Left renal pelvis (tissue), 4 donors: ENCODE measurements around the gene CPNE7. TPM values are rescaled to one million over a fixed set of nuclear protein-coding genes. Genes with fewer than 3 reads are reported as not detected.
"Not testable (repeated sequence)": the region's sequence is repeated elsewhere in the genome, so short reads cannot be mapped to it uniquely, and the experiment has no call there.

Experiments
- DNase-seq, 4 donors: peaks; one replicate each; pipeline ENCODE4 v3.0.0-alpha.2; 2013; ENCODE audit warnings: low read depth in 4 of 4, low spot score in 3 of 4
- polyA plus RNA-seq, 4 donors: library from polyadenylated mRNA; unstranded; fragments of 120-200 nt; gene quantifications; one replicate each; pipeline ENCODE4 v1.2.1, GENCODE V29; 2013; ENCODE audit not compliant: insufficient read length in 4 of 4

CPNE7 gene
- polyA plus RNA-seq, 4 donors: 2.9 to 11.5 (median 3.9) TPM

DNA sequence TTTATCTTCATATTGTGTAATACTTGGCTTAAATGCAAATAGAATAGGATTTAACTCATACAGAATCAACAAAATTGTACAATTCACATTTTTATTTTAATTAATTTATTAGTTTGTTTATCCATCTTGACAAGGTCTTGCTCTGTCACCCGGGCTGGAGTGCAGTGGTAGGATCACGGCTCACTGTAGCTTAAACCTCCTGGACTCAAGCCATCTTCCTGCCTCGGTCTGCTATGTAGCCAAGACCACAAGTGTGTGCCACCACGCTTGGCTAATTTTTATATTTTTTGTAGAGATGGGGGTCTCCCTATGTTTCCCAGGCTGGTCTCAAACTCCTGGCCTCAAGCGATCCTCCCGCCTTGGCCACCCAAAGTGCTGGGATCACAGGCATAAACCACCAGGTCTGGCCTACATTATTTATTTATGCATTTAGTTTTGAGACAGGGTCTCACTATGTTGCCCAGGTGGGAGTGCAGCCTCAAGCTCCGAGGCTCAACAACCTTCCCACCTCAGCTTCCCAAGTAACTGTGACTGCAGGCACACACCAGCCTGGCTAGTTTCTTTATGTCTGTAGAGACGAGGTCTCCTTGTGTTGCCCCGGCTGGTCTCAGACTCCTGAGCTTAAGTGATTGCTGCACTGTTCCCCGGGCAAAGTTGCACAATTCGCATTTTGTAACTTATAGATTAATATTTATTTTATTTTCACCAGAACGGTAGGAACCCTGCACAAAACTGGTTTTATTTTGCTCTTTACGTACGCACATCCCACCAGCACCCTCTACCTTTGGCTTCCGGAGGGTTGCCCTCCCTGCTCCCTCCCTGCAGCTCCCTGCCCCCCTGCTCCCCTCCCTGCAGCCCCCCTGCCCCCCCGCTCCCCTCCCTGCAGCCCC, 42.8 kb downstream of the CPNE7 start:
- no peak for DNase-seq

DNA sequence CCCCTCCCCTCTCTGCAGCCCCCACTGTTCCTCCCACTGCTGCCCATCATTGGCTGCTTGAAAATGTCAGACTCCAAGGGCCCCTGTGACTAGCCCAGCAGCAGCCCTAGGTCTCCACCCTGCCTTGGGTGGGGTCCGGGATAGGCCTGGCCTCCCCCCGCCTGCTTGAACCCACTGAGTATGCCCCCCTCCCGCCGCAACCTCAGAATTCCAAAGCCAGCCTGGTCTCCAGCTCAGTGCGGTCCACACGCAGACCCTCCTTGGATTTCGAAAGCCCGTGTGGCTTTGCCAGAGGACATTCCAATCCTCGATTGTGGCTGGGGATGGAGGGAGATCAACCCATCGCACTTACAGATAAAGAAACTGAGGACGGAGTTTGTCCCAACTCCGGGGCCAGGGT, 44.3 kb downstream of the CPNE7 start:
- DNase-seq: no peak

DNA sequence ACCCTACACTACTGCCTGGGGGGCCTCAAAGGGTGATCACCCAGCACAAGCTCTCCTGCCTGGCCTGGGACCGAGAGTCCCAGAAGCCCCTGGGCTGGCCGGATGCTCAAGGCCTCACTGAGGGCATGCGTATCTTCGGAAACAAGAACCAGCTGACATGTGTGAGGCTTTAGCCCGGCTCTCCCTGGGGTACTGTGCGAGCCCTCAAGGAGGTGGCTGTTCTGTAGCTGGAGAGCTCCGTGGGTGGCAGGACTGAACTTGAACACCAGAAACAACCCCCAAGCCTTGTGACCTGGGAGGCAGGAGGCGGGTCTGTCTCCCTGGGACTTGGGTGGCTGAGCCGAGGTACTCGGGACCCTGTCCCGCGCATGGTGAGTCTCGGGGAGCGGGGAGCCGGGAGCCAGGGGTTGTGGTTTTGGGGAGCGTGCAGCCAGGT, 44.9 kb downstream of the CPNE7 start:
- DNase-seq: no peak

DNA sequence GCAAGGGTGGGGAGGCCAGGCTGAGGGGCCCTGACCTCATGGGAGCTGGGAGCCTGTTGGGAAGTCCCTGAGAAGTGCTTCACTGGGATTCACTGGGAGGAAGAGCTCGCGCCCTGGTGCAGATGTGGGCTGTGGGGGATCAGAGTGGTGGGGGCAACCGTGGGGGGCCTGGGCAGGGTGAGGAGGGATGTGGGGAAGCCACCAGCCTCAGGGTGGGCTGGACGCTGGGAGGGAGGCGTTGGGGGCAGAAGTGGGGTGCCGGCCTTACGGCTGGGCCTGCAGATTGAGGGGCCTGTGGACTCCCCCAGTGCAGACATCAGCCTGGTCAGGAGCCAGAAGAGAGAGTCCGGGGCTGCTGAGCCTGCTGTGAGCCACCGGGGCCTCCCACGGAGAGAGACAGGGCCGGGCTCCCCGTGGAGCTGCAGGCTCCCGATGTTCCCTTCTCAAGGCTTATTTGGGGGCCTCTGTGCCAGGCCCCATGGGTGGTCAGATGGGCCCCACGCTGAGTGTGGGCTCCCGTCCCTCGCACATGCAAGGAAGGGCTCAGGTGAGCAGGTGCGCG, 45.7 kb downstream of the CPNE7 start:
- no peak for DNase-seq

DNA sequence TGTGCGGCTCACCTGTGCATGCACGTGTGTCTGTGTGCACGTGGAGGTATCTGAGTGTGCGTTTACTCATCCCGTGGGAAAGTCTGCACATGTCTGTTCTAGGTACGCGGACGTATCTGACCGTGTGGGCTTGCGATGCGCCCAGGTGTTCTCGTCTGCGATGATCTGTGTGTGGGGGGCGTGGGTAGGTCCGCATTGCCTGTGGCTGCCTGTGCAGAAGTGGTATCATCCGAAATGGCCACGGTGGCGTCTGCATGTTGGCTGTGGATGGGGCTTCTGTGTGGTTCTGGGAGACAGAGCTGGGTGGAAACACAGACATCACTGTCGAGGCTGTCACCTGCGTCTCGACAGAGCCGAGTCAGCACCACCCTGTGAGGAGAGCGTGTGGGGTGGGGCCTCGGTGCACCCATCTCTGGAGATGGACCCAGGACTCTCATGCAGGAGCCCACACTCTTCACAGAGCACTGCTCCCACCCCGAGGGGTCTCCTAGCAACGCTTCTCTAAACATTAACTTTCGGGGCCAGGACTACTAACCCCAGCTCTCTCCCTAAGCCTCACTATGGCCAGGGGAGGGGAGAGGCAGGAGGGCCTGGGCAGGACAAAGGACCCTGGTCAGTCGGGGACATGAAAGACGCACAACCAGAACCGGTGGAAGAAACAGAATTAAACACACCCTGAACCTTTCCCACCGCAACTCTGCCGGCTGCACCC, 46.3 kb downstream of the CPNE7 start:
- no peak for DNase-seq

DNA sequence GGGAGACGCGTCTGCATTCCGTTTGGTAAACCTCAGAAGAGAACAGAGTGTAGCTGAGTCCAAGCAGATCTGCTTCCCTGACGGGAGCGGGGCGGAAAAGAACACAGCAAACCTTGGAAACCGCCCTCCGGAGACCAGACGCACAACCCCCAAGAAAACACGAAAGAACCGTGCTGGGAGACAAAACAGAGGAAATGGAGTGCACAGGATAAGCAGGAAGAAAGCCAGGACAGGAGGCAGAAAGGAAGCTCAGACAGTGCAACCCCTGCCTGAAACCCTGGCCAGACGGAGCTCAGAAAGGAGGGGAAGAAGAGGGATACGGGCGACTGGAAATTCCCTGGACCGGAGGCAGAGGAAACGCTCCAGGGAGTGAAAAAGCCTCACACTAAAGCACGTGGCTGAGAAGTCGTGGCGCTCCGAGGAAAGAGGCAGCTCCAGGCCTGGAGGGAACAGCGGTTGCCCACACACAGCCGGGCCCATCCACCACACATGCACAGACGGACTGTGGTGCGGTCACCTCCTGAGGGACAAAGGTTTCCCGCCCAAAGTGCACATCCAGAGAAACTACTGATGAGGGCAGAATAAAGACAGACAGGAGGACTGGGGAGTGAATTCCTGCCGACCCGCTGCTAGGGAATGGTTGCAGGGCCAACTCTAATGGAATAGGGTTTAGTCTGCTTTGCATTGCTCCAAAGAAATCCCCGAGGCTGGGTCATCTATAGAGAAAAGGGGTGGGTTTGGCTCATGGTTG, 48.1 kb downstream of the CPNE7 start:
- DNase-seq: no peak

DNA sequence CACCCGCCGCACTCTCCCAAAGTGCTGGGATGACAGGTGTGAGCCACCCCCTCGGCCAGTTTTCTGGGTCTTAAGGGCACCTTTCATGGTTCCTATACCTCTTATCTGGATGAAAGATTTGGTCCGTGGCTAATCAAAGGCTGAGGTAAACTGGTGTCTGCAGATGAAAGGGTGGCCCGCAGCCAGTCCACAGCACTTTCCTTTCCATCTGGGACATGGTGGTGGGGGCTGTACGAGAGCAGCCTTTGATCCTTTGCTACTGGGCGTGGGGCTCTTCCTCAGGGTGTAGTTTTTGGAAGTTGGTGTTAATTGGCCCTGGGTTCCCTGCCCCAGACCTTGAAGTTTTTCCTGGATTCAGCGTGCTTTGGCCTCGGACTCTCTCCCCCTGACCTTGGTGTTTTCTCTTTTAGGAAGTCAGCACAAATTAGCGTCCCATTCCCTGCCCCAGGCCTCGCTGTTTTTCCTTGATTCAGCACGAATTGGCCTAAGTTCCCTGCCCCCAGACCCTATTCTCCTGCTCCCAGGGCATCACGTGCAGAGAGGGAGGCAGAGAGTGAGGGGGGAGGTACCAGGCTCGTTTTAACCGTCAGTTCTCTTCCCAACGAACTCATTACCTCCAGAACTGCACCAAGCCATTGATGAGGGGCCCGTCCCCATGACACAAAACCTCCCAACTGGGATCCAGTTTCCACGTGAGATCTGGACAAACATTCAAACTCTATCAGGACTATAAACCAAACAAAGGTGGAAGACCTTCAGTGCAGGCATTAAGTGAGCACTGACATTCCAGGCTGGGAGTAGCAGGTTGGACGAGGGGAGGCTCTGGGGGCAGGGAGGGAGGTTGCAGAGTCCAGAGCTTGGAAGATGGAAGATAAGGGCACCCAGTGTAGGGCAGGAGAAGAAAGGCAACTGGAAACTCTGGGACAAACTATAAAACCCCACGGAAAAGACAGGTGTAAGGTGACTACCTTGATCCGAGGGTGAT, 49.5 kb downstream of the CPNE7 start:
- no peak for DNase-seq

DNA sequence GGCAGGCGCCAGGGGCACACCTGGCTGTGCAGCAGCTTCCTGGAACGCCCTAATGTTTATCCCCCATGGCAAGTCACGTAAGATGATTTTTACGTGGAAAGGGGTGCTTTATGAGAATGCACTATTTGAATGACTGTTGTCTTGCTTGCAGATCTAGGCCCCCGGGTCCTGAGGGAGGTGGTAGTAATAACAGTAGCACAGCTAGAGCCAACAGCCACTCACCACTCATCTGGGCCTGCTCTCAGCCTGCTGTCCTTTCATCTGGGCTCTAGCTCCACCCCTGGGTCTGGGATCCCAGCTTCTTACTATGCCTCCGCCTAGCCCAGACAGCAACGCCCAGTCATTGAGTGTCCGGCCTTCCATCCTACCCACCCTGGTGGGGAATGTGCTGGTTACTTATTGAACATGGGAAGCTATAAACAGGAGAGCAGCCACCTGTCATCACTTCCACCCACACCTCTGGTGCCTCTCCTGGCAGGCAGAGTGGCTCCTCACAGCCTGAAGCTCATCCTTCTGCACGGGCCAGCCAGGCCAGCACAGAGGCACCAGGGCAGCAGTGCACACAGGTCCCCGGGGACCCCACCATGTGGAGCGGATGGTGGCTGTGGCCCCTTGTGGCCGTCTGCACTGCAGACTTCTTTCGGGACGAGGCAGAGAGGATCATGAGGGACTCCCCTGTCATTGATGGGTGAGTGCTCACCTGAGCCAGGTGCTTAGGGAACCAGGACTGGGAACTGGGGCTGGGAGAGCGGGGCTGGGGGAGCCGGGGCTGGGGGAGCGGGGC, 54.5 kb downstream of the CPNE7 start:
- DNase-seq: no peak

DNA sequence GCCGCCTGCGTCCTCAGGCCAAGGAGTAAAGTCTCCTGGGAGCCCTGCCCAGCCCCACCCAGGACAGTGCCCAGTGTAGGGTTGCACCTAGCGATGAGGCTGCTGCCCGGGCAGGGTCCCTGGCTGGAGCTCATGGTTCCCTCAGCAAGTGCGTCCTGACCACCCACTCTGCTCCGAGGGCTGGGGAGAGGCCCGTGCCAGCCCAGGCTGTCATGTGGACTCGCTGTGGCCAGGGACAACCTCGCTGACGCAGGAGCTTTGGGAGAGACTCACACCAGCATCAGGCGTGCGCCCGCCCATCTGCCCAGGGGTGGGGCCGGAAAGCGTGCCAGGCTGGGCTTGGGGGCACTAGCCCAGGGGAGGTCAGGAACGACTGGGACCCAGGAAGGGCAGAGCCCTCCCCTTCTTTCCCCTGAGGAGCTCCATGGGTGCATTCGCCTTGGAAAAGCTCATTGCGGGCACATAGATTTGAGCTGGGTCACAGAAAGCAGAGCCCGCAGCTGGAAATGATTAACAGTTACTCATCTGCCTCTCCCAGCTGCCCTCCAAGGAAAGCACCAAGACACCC, 57.6 kb downstream of the CPNE7 start:
- DNase-seq: no peak

DNA sequence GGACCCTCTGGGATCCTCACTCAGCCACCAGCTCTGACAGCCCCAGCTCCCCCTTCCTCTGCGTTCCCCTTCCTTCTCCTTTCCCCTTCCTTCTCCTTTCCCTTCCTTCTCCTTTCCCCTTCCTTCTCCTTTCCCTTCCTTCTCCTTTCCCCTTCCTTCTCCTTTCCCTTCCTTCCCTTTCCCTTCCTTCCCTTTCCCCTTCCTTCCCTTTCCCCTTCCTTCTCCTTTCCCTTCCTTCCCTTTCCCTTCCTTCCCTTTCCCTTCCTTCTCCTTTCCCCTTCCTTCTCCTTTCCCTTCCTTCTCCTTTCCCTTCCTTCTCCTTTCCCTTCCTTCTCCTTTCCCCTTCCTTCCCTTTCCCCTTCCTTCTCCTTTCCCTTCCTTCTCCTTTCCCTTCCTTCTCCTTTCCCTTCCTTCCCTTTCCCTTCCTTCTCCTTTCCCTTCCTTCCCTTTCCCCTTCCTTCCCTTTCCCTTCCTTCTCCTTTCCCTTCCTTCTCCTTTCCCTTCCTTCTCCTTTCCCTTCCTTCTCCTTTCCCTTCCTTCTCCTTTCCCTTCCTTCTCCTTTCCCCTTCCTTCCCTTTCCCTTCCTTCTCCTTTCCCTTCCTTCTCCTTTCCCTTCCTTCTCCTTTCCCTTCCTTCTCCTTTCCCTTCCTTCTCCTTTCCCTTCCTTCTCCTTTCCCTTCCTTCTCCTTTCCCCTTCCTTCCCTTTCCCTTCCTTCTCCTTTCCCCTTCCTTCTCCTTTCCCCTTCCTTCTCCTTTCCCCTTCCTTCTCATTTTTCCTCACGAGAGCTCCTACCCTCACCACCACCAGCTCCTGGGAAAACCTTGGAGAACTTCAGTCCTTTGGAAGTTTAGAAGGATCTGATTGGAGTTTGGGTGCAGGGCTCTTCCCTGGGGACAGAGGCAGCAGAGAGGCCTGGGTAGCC, 59.2 kb downstream of the CPNE7 start:
- not testable (repeated sequence) for DNase-seq

DNA sequence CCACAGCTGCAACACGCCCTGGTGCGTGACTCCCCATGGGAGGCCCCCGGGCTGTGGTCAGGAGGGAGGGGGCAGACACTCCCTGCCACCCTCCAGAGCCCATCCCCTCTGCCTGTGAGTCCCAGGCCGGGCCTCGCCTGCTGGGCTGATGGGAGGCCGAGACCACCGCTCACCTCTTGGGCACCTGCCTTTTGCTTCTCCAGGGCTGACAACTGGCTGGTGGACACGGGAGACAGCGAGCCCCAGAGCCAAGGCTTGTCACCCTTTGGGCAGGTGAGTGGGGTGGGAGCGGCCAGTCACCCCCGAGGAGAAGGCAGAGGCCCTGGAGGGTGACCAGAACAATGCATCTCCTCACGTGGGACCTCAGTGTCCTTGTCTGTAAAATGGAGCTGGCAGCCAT, 61.1 kb downstream of the CPNE7 start:
- no peak for DNase-seq

DNA sequence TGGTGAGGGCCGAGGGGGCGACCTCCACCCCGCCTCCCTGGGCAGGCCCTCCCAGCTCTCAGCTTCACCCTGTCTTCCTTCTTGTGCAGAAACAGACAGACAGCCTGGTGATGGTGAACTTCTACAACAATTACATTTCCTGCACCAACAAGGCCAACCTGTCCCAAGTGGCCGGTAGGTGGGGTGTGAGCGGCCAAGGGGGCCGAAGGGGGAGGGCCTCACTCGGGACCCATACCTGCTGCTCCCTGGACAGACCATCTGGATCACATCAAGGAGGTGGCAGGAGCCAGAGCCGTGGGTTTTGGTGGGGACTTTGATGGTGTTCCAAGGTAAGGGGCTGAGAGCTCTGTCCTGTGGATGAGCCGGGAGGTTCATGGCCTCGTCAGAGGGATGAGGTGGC, 61.8 kb downstream of the CPNE7 start:
- DNase-seq: no peak

DNA sequence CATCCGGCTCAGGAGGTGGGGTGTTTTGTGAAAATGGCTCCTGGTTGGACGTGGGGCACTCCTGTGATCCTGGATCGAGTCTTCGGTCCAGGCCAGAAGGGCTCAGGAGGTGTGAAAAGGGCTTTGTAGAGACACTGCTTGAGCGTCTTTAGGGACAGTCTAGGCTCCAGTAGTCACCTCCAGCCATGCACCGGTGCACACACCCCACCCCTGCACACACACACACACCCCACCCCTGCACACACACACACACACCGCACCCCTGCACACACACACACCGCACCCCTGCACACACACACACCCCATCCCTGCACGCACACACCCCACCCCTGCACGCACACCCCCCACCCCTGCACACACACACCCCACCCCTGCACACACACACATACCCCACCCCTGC, 62.9 kb downstream of the CPNE7 start:
- no peak for DNase-seq

DNA sequence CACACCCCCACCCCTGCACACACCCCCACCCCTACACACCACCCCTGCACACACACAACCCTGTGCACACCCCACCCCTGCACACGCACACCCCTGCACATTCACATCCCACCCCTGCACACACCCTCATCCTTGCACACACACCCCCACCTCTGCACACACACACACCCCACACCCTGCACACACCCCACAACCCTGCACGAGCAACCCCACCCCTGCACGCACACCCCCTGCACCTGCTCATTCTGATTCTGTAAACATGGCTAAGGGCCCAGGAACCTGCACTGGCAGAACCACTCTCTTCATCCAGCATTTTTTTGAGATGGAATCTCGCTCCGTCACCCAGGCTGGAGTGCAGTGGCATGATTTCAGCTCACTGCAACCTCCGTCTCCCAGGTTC, 63.8 kb downstream of the CPNE7 start:
- no peak for DNase-seq

DNA sequence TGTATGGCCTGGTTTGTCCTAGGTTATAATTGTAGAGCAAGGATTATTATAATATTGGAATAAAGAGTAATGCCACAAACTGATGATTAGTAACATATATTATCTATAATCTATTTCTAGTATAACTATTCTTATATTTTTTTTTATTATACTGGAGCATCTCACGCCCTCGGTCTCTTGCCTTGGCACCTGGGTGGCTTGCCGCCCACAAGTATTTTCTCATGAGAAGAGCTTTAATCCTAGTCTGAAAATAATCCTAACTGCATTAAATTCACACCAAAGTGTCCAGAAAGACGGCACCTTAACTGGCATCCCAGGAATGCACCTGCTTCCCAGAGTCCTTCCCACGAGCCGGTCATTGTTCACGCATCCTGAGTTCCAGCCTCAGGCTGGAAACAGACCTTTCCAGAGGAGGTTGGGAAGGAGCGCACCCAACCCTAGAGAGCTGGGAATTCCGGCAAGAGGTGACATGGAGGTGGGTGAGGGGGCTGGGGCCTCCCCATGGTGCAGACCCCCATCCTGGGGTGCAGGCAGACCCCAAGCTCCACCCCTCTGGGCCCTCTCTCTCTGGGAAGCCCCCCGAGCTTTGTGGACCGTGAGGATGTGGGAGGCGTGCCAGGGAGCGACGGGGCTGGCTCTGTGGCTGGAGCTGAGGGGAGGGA, 66.0 kb downstream of the CPNE7 start:
- DNase-seq: no peak

DNA sequence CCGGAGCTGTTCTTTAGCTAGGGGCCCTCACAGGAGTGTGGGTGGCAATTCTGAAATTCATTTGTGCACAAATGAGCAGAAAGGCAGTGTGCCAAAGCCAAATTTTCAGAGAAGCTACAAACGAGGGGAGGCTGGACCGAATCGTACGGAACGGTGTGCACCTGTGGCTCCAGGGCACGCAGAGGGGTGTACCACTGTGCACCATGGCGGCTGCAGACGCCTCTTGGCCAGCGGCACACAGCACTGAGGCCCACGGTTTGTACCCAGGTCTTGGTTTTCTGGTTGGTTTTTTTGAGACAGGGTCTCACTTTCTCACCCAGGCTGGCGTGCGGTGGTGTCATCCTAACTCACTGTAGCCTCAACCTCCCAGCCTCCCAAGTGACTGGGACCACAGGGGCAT, 67.0 kb downstream of the CPNE7 start:
- no peak for DNase-seq

DNA sequence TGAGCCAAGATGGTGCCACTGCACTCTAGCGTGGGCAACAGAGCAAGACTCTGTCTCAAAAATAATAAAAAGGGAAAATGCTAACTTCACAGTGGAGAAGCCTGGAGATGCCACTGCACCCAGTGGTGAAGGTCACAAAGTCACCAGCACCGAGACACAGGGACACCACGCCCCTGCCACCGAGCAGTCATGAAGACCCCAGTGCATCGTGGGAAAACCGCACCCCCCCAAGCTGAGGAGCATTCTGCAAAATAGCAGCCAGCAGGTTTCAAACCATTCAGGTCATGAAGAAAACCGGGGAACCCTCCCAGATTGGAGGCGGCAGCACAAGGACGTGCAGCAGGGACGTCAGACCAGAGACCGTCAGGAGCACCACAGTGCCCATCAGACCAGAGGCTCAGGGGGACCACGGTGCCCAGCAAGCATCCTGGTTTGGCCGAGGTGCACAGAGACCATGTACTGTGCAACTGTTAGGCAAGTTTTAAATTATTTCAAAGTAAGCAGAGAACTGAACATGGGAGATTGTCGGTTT, 68.3 kb downstream of the CPNE7 start:
- no peak for DNase-seq
